OCI-LY7 (cell line): ENCODE results near the gene STRADB.

Source experiments
- CTCF ChIP-seq: fragments of 200-600 bp; sonication (generic); conservative IDR thresholded peaks from 2 replicates; pipeline ENCODE4 v1.5.1; 2014; ENCODE audit warnings: mild to moderate bottlenecking, antibody characterized with exemption, low read length, moderate library complexity, mixed read lengths
- EZH2phosphoT487 ChIP-seq: fragments of 200-600 bp; sonication (generic); IDR thresholded peaks from 2 replicates; pipeline ENCODE4 v1.6.1; 2018; ENCODE audit warnings: low read depth, borderline replicate concordance, mild to moderate bottlenecking, mixed run types, antibody characterized with exemption, low read length, moderate library complexity, mixed read lengths

GRCh38 chr2:201466050-201466675 is 14.6 kb downstream of the STRADB start:
- TF ChIP-seq CTCF (no peak), EZH2phosphoT487 (no peak)
